Suprapubic skin (tissue), 3 donors: ENCODE results near the gene BMP8B.
"Not testable (repeated sequence)": the region's sequence is repeated elsewhere in the genome, so short reads cannot be mapped to it uniquely, and the experiment has no call there.

Source experiments
- CTCF ChIP-seq, 2 donors: fragments of 200-600 bp in 1 of 2; fragments of 450-650 bp in 1 of 2; sonication (generic) in 1 of 2; IDR thresholded peaks; one replicate each; pipeline ENCODE4 v1.5.1; 2016 to 2019; ENCODE audit warnings: antibody characterized with exemption in 2 of 2, mild to moderate bottlenecking in 1 of 2, moderate library complexity in 1 of 2
- POLR2A ChIP-seq, 2 donors: fragments of 450-650 bp; IDR thresholded peaks; one replicate each; pipeline ENCODE4 v1.6.1; 2017; ENCODE audit warnings: antibody characterized with exemption in 2 of 2, mild to moderate bottlenecking in 2 of 2, moderate library complexity in 2 of 2

GRCh38 chr1:39769502-39769901 lies 19.2 kb downstream of the BMP8B start:
- not testable (repeated sequence) for TF ChIP-seq CTCF, POLR2A (IDR thresholded peaks at IDR 0.05)
